Measurements from ENCODE around the gene SQSTM1.
"Not testable (repeated sequence)": the region's sequence is repeated elsewhere in the genome, so short reads cannot be mapped to it uniquely, and the experiment has no call there.

The SQSTM1 gene

GRCh38 chr5:179820483-179821297 is at the start of gene SQSTM1:
Gene SQSTM1 (plus strand): TSS chr5:179820905. CDS start chr5:179820937, 32 bp downstream.
- DNase-seq: peak; percentile 81

- no peak for DNase-seq
Observed at GRCh38 chr5:179771311-179771895, 49.3 kb upstream of the SQSTM1 start.

GRCh38 chr5:179772351-179772750 is 48.4 kb upstream of the SQSTM1 start:
- DNase-seq: no peak

GRCh38 chr5:179773686-179774040 is 47.0 kb upstream of the SQSTM1 start:
- DNase-seq: no peak

- DNase-seq: no peak
Observed at GRCh38 chr5:179774442-179774841, 46.3 kb upstream of the SQSTM1 start.

- DNase-seq: no peak
Observed at GRCh38 chr5:179776411-179776938, 44.2 kb upstream of the SQSTM1 start.

- DNase-seq: no peak
Observed at GRCh38 chr5:179777456-179777855, 43.2 kb upstream of the SQSTM1 start.

GRCh38 chr5:179777909-179778308 is 42.8 kb upstream of the SQSTM1 start:
- DNase-seq: no peak

- DNase-seq: no peak
Observed at GRCh38 chr5:179778591-179778990, 42.1 kb upstream of the SQSTM1 start.

- no peak for DNase-seq
Observed at GRCh38 chr5:179779826-179780225, 40.9 kb upstream of the SQSTM1 start.

GRCh38 chr5:179780362-179780761 is 40.3 kb upstream of the SQSTM1 start:
- no peak for DNase-seq

- no peak for DNase-seq
Observed at GRCh38 chr5:179781846-179782245, 38.9 kb upstream of the SQSTM1 start.

GRCh38 chr5:179783128-179783527 is 37.6 kb upstream of the SQSTM1 start:
- no peak for DNase-seq

GRCh38 chr5:179786861-179787260 is 33.8 kb upstream of the SQSTM1 start:
- no peak for DNase-seq

- no peak for DNase-seq
Observed at GRCh38 chr5:179788193-179788854, 32.4 kb upstream of the SQSTM1 start.

- not testable (repeated sequence) for DNase-seq
Observed at GRCh38 chr5:179789278-179789677, 31.4 kb upstream of the SQSTM1 start.

- DNase-seq: no peak
Observed at GRCh38 chr5:179791881-179792611, 28.7 kb upstream of the SQSTM1 start.

GRCh38 chr5:179792612-179793467 is 27.9 kb upstream of the SQSTM1 start:
- no peak for DNase-seq

- DNase-seq: no peak
Observed at GRCh38 chr5:179793468-179794139, 27.1 kb upstream of the SQSTM1 start, which contains the start of gene LTC4S. Gene LTC4S (plus strand): TSS chr5:179793986. CDS start chr5:179794081, 95 bp downstream.

GRCh38 chr5:179794171-179794570 is 26.5 kb upstream of the SQSTM1 start:
- DNase-seq: no peak

- DNase-seq: no peak
Observed at GRCh38 chr5:179794575-179794974, 26.1 kb upstream of the SQSTM1 start.
